Activated T-cell treated with anti-CD3 and anti-CD28 coated beads for 24 hours (primary cell): ENCODE results near the gene CEP170.

ENCODE experiments used
- DNase-seq: peaks from one replicate; pipeline ENCODE4 v3.0.0-alpha.2; 2020; ENCODE audit warnings: low read depth

Gene CEP170

GRCh38 chr1:243254927-243255790 is at the start of gene CEP170:
Gene CEP170 (minus strand): TSS chr1:243255281. CDS start chr1:243225280, 30,001 bp downstream.
- DNase-seq: peak; percentile 86

GRCh38 chr1:243301059-243301458 is 46.0 kb upstream of the CEP170 start:
- DNase-seq: no peak

- no peak for DNase-seq
These were observed 44.0 kb upstream of the CEP170 start for GRCh38 chr1:243299069-243299468.

- DNase-seq: no peak
These were observed 39.6 kb upstream of the CEP170 start for GRCh38 chr1:243294723-243295121.

- no peak for DNase-seq
These were observed 39.1 kb upstream of the CEP170 start for GRCh38 chr1:243293941-243294722.

GRCh38 chr1:243292117-243292516 is 37.0 kb upstream of the CEP170 start:
- DNase-seq: no peak

GRCh38 chr1:243291292-243291691 is 36.2 kb upstream of the CEP170 start:
- DNase-seq: no peak

GRCh38 chr1:243288062-243288461 is 33.0 kb upstream of the CEP170 start:
- DNase-seq: no peak

- no peak for DNase-seq
These were observed 32.6 kb upstream of the CEP170 start for GRCh38 chr1:243287652-243288051.

- no peak for DNase-seq
These were observed 32.0 kb upstream of the CEP170 start for GRCh38 chr1:243287123-243287460.

- DNase-seq: no peak
These were observed 31.5 kb upstream of the CEP170 start for GRCh38 chr1:243286409-243287122.

- no peak for DNase-seq
These were observed 26.6 kb upstream of the CEP170 start for GRCh38 chr1:243281672-243282071.

GRCh38 chr1:243280571-243281129 is 25.6 kb upstream of the CEP170 start:
- no peak for DNase-seq

GRCh38 chr1:243275316-243275715 is 20.2 kb upstream of the CEP170 start:
- no peak for DNase-seq

GRCh38 chr1:243273945-243274344 is 18.9 kb upstream of the CEP170 start:
- DNase-seq: no peak

GRCh38 chr1:243273506-243273905 is 18.4 kb upstream of the CEP170 start:
- no peak for DNase-seq

- no peak for DNase-seq
These were observed 17.3 kb upstream of the CEP170 start for GRCh38 chr1:243272401-243272800.

GRCh38 chr1:243271996-243272395 is 16.9 kb upstream of the CEP170 start:
- no peak for DNase-seq

GRCh38 chr1:243270097-243270864 is 15.2 kb upstream of the CEP170 start:
- DNase-seq: no peak

GRCh38 chr1:243269461-243269801 is 14.3 kb upstream of the CEP170 start:
- DNase-seq: no peak

- no peak for DNase-seq
These were observed 13.8 kb upstream of the CEP170 start for GRCh38 chr1:243268751-243269460.
